Measurements from ENCODE around the gene CEP290.

Gene CEP290

DNA sequence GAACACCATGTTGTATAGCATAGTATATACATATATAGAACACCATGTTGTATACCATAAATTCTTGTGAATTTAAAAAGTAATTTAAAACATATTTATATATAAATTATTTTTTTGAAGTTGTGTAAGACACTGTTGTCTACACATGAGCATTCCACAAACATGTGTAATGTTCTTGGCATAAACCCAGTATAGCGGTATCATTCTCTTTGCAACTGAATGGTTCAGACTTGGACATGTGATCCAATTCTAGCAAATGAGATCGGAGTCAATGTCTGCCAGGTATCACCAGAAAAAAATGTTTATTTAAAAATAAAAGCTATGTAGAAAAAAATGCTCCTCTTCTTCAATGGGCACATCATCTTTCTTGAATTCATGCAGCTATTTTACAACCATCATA, 33.9 kb downstream of the CEP290 start:
- H3K4me3 ChIP-seq (ENCODE audit: low read length): no peak overlapping the region
- no CpG with 5 or more reads among the region's 2 CpGs for WGBS (ENCODE audit: insufficient coverage, insufficient read length)
- H3K27ac ChIP-seq (ENCODE audit: low read length): no peak overlapping the region
- no peaks in the 10 kb centered on the region for H3K27me3 ChIP-seq (ENCODE audit: control insufficient read depth, insufficient read depth, low read length)
- H3K36me3 ChIP-seq (ENCODE audit: control insufficient read depth, insufficient read depth, low read length): no peaks in the 10 kb centered on the region
- no peaks in the 10 kb centered on the region for H3K4me1 ChIP-seq (ENCODE audit: control insufficient read depth, insufficient read depth, low read length)
- no peak for DNase-seq (ENCODE audit: low read depth, low spot score)
- no peaks in the 10 kb centered on the region for H3K9me3 ChIP-seq (ENCODE audit: control insufficient read depth, insufficient read depth, low read length)

DNA sequence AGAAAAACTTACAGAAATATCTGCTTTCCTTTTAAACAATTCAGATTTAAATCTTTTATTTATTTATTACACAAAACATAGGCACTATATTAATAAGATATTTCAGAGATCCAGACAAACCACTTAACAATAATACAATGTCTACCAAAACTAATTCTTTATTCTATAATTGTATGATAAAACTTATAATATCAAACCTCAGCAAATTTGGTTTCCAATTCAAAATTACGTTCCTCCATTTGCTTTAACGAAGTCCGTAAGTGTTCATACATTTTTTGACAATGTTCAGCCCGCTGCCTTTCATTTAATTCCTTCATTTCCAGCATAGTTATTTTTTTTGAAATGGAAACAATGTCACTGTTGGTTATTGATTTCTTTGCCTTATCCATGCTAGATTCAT, 48.3 kb downstream of the CEP290 start:
- Histone ChIP-seq H3K27me3 (ENCODE audit: control insufficient read depth, insufficient read depth, low read length) (no peaks in the 10 kb centered on the region), H3K9me3 (ENCODE audit: control insufficient read depth, insufficient read depth, low read length) (no peaks in the 10 kb centered on the region), H3K4me1 (ENCODE audit: control insufficient read depth, insufficient read depth, low read length) (no peaks in the 10 kb centered on the region), H3K4me3 (ENCODE audit: low read length) (no peak overlapping the region), H3K27ac (ENCODE audit: low read length) (no peak overlapping the region), H3K36me3 (ENCODE audit: control insufficient read depth, insufficient read depth, low read length) (0 out of 2 replicates have a peak, but pooled peaks cover 3% of the 10 kb centered on the region)
- no CpG with 5 or more reads among the region's 4 CpGs for WGBS (ENCODE audit: insufficient coverage, insufficient read length)
- DNase-seq (ENCODE audit: low read depth, low spot score): no peak

DNA sequence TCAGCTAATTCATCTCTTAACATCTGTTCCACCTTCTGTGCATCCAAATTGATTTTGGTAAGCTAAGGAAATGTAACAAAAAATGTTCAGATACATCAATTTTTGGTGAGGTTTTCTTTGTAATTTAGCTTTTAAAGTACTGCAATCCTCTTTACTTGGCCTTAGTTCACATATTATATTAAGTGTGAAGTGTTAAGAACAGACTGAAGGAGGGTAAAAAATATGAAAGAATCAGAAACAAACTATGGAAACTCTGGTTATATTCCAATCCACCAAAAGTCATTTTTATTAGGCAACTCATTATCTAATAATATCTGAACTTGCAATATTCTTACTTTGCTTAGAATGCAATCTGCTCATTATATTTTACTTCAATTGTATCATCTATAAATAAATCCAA, 49.1 kb downstream of the CEP290 start:
- Histone ChIP-seq H3K27me3 (ENCODE audit: control insufficient read depth, insufficient read depth, low read length) (no peaks in the 10 kb centered on the region), H3K9me3 (ENCODE audit: control insufficient read depth, insufficient read depth, low read length) (no peaks in the 10 kb centered on the region), H3K4me3 (ENCODE audit: low read length) (no peak overlapping the region), H3K4me1 (ENCODE audit: control insufficient read depth, insufficient read depth, low read length) (no peaks in the 10 kb centered on the region), H3K27ac (ENCODE audit: low read length) (no peak overlapping the region), H3K36me3 (ENCODE audit: control insufficient read depth, insufficient read depth, low read length) (0 out of 2 replicates have a peak, but pooled peaks cover 3% of the 10 kb centered on the region)
- DNase-seq (ENCODE audit: low read depth, low spot score): no peak

DNA sequence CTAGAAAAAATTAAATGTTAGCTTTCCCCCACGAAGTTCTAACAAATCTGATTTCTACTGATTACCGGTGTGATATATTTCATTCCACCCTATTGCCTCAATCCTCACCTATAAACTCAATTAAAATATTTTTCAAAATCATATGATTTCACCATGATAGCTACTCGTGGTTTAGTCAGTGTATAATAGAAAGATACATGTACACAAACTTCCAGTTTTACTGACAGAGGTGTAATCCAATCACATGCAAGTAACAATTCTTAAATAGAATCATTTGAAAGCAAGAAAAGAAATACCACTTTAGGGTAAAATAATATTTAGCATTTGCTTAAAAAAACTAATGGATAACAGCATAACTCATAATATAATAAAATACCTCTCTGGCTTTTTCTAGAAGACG, 57.7 kb downstream of the CEP290 start:
- no peaks in the 10 kb centered on the region for H3K9me3 ChIP-seq (ENCODE audit: control insufficient read depth, insufficient read depth, low read length)

DNA sequence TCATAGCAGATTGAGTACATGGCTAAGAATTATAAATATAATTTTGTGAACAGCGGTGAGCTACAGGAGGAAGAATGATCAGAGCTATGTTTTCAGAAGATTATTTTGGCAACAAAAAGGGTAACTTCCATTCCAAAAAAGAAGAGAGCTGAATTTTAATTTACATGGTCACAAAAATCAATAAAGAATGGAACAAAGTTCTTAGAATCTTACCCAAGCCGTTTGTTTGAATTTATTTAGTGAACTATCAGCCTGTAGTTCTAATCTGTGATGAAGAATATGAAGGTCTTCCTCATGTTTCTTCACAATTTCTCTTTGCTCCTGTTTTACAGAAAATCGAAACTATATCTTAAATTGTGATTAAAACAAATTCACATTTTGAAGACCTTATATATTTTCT, 58.3 kb downstream of the CEP290 start:
- no peak overlapping the region for H3K4me3 ChIP-seq (ENCODE audit: low read length)
- WGBS (ENCODE audit: insufficient coverage, insufficient read length): no CpG with 5 or more reads among the region's 3 CpGs
- H3K9me3 ChIP-seq (ENCODE audit: control insufficient read depth, insufficient read depth, low read length): no peaks in the 10 kb centered on the region
- no peaks in the 10 kb centered on the region for H3K27me3 ChIP-seq (ENCODE audit: control insufficient read depth, insufficient read depth, low read length)
- H3K36me3 ChIP-seq (ENCODE audit: control insufficient read depth, insufficient read depth, low read length): no peaks in the 10 kb centered on the region
- H3K27ac ChIP-seq (ENCODE audit: low read length): no peak overlapping the region
- DNase-seq (ENCODE audit: low read depth, low spot score): no peak
- no peaks in the 10 kb centered on the region for H3K4me1 ChIP-seq (ENCODE audit: control insufficient read depth, insufficient read depth, low read length)

More for the DNA sequence above, 57.7 kb downstream of the CEP290 start:
- no peaks in the 10 kb centered on the region for H3K4me1 ChIP-seq (ENCODE audit: control insufficient read depth, insufficient read depth, low read length)
- H3K36me3 ChIP-seq (ENCODE audit: control insufficient read depth, insufficient read depth, low read length): no peaks in the 10 kb centered on the region
- H3K27me3 ChIP-seq (ENCODE audit: control insufficient read depth, insufficient read depth, low read length): no peaks in the 10 kb centered on the region
- WGBS (ENCODE audit: insufficient coverage, insufficient read length): 100% methylated on average over 1 of the region's 4 CpGs
- H3K27ac ChIP-seq (ENCODE audit: low read length): no peak overlapping the region
- H3K4me3 ChIP-seq (ENCODE audit: low read length): no peak overlapping the region
- no peak for DNase-seq (ENCODE audit: low read depth, low spot score)

DNA sequence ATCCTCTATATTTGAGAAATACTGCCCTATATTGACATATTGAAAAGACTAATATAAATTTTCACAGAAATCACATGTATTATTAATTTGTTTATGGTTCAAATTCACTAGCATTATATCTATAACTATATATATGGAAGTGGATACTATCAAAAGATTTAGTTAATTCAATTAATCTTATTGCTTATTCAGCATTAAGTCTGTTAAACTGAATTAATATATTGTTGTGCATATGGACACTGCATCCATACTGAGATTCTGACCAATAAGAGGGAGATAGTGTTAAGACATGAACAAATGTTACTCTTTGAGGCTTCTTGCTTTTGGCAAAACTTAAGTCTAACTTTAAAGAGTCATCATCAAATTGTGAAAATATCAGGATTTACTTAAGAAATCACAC, 60.6 kb downstream of the CEP290 start:
- Histone ChIP-seq H3K27ac (ENCODE audit: low read length) (no peak overlapping the region), H3K36me3 (ENCODE audit: control insufficient read depth, insufficient read depth, low read length) (no peaks in the 10 kb centered on the region)

DNA sequence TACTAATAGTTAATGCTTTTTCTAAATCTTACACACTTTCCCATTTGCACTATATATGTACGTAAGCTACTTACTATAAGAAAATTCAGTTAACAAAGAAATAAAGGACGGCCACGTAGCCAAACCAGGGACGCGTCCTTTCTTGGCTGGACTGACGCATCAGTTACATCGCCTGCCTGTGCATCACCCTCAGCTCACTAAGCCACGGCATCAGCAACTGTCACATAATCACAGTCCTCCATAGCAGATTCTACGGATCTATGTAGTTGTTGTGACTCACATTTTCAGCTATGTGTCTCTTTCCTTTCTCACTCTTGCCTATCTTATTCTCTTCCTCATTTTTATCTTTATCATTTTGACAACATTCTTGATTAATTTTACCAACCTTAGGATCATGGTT, 74.6 kb downstream of the CEP290 start:
- Histone ChIP-seq H3K36me3 (ENCODE audit: control insufficient read depth, insufficient read depth, low read length) (no peaks in the 10 kb centered on the region), H3K9me3 (ENCODE audit: control insufficient read depth, insufficient read depth, low read length) (no peaks in the 10 kb centered on the region), H3K27me3 (ENCODE audit: control insufficient read depth, insufficient read depth, low read length) (no peaks in the 10 kb centered on the region), H3K4me3 (ENCODE audit: low read length) (no peak overlapping the region), H3K27ac (ENCODE audit: low read length) (no peak overlapping the region), H3K4me1 (ENCODE audit: control insufficient read depth, insufficient read depth, low read length) (no peaks in the 10 kb centered on the region)
- no CpG with 5 or more reads among the region's 9 CpGs for WGBS (ENCODE audit: insufficient coverage, insufficient read length)
- no peak for DNase-seq (ENCODE audit: low read depth, low spot score)

More for the DNA sequence above, 60.6 kb downstream of the CEP290 start:
- DNase-seq (ENCODE audit: low read depth, low spot score): no peak
- Histone ChIP-seq H3K4me1 (ENCODE audit: control insufficient read depth, insufficient read depth, low read length) (no peaks in the 10 kb centered on the region), H3K9me3 (ENCODE audit: control insufficient read depth, insufficient read depth, low read length) (no peaks in the 10 kb centered on the region), H3K27me3 (ENCODE audit: control insufficient read depth, insufficient read depth, low read length) (no peaks in the 10 kb centered on the region), H3K4me3 (ENCODE audit: low read length) (no peak overlapping the region)

DNA sequence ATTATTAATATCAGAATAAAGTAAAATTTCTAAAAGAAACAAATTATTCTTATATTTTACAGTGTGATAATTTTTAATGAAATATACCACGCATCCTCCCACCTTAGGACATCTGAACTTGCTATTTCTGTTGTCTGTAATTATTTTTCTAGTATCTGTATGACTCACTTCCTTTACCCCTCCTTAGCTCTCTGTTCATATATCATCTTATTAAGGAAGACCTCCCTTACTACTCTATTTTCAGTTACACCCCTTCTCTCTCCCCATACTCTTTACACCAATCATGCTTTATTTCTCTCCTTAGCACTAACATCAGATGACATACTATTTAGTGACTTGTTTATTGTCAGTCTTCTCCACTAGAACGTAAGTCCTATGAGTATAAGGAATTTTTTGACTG, 78.5 kb downstream of the CEP290 start:
- no peak for DNase-seq (ENCODE audit: low read depth, low spot score)
- no peaks in the 10 kb centered on the region for H3K4me1 ChIP-seq (ENCODE audit: control insufficient read depth, insufficient read depth, low read length)
- no CpG with 5 or more reads among the region's 2 CpGs for WGBS (ENCODE audit: insufficient coverage, insufficient read length)

DNA sequence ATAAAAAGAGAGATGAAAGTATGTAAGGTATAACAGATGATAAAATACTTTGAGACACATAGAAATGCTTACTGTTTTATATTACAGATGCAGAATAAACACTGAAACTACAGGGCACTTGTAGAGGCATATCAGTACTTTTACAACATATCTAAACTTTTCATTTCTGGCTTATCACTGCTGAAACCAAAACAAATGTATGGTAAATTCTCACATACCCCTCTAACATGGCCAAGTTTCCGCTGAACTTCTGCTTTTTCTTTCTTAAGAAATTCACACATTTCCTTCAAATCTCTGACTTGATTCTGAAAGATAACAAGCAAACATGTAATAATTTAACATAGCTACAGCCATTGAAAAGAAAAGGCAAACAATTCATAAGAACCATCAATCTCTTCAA, 79.4 kb downstream of the CEP290 start:
- H3K9me3 ChIP-seq (ENCODE audit: control insufficient read depth, insufficient read depth, low read length): no peaks in the 10 kb centered on the region
- DNase-seq (ENCODE audit: low read depth, low spot score): no peak
- no peak overlapping the region for H3K4me3 ChIP-seq (ENCODE audit: low read length)
- no peaks in the 10 kb centered on the region for H3K27me3 ChIP-seq (ENCODE audit: control insufficient read depth, insufficient read depth, low read length)
- no peaks in the 10 kb centered on the region for H3K36me3 ChIP-seq (ENCODE audit: control insufficient read depth, insufficient read depth, low read length)
- no CpG with 5 or more reads among the region's 1 CpG for WGBS (ENCODE audit: insufficient coverage, insufficient read length)
- H3K27ac ChIP-seq (ENCODE audit: low read length): no peak overlapping the region
- H3K4me1 ChIP-seq (ENCODE audit: control insufficient read depth, insufficient read depth, low read length): no peaks in the 10 kb centered on the region

More for the DNA sequence above, 78.5 kb downstream of the CEP290 start:
- no peaks in the 10 kb centered on the region for H3K27me3 ChIP-seq (ENCODE audit: control insufficient read depth, insufficient read depth, low read length)
- H3K36me3 ChIP-seq (ENCODE audit: control insufficient read depth, insufficient read depth, low read length): no peaks in the 10 kb centered on the region
- H3K9me3 ChIP-seq (ENCODE audit: control insufficient read depth, insufficient read depth, low read length): no peaks in the 10 kb centered on the region
- H3K27ac ChIP-seq (ENCODE audit: low read length): no peak overlapping the region
- H3K4me3 ChIP-seq (ENCODE audit: low read length): no peak overlapping the region

DNA sequence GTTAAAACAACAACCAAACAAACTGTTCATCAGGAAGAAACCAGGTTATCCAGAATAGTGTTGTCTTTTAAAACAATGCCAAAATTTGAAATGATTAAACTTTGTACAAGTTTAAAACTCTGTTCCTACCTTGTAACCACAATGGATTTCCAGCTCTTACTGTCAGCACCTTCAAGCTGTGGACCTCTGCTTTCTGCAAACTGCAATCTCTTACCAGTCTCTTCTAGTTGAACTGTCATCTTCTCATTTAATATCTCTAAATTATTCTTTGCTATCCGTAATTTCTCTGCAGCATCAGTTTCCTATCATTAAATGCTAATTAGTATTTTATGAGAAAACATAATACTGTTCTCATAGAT, 83.2 kb downstream of the CEP290 start:
- H3K36me3 ChIP-seq (ENCODE audit: control insufficient read depth, insufficient read depth, low read length): no peaks in the 10 kb centered on the region
- WGBS (ENCODE audit: insufficient coverage, insufficient read length): no CpG with 5 or more reads among the region's 1 CpG
- no peak overlapping the region for H3K4me3 ChIP-seq (ENCODE audit: low read length)
- H3K4me1 ChIP-seq (ENCODE audit: control insufficient read depth, insufficient read depth, low read length): no peaks in the 10 kb centered on the region
- no peaks in the 10 kb centered on the region for H3K9me3 ChIP-seq (ENCODE audit: control insufficient read depth, insufficient read depth, low read length)
- no peaks in the 10 kb centered on the region for H3K27me3 ChIP-seq (ENCODE audit: control insufficient read depth, insufficient read depth, low read length)
- H3K27ac ChIP-seq (ENCODE audit: low read length): no peak overlapping the region
- no peak for DNase-seq (ENCODE audit: low read depth, low spot score)

DNA sequence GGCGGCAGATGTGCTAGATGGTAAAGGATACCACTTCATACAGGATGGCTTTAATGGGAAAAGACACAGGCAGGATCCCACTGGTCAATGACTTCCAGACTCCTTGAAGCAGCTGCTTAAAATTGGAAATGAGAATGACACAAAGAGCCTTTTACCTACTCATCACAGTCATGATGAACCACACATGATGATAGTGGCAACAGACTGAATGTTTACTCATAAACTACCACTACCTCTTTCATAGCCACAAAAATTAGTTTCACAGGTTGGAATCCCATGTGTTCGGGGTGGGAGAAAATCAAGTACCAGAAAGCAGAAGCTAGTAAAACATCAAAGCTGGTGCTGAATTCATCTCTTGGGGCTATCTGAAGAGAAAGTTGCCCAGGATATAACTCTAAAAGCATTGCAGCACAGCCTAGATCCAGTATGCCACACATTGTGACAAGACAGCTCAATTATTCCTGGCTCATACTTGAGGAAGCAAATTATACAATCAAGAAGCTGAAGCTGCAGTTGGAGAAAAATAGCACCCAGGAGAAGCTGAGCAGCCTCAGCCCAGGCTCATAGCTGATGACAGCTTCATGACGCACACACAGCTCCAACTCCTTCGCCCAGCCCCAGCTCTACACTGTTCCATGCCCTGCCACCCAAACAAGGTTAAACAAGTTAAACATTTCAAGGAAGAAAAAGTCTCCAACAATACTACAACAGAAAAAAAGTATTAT, 83.7 kb downstream of the CEP290 start:
- Histone ChIP-seq H3K36me3 (ENCODE audit: control insufficient read depth, insufficient read depth, low read length) (no peaks in the 10 kb centered on the region), H3K4me3 (ENCODE audit: low read length) (no peak overlapping the region), H3K27ac (ENCODE audit: low read length) (no peak overlapping the region), H3K27me3 (ENCODE audit: control insufficient read depth, insufficient read depth, low read length) (no peaks in the 10 kb centered on the region), H3K4me1 (ENCODE audit: control insufficient read depth, insufficient read depth, low read length) (no peaks in the 10 kb centered on the region), H3K9me3 (ENCODE audit: control insufficient read depth, insufficient read depth, low read length) (no peaks in the 10 kb centered on the region)
- no CpG with 5 or more reads among the region's 4 CpGs for WGBS (ENCODE audit: insufficient coverage, insufficient read length)
- DNase-seq (ENCODE audit: low read depth, low spot score): no peak
